ENCODE results near the gene AMPH.
"Not testable (repeated sequence)": the region's sequence is repeated elsewhere in the genome, so short reads cannot be mapped to it uniquely, and the experiment has no call there.

AMPH gene

GRCh38 chr7:38628630-38629385 is 2.4 kb downstream of the AMPH start:
- no peak for DNase-seq (ENCODE audit: low spot score)

DNA sequence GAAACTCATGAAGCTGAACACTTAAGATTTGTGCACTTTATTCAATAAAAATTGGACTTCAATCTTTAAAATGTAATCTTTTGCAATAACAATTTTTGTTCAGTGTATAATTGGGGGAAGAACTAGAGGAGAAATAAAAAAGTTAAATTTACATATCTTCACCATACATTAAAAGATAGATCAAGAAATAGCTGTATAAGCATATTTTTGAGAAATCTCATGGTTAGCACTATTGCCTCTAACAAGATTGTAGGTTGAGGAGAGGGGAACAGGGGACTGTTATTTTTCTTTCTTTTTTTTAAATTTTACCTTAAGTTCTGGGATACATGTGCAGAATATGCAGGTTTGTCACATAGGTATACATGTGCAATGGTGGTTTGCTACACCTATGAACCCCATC is 5.3 kb downstream of the AMPH start:
- DNase-seq (ENCODE audit: low spot score): no peak

DNA sequence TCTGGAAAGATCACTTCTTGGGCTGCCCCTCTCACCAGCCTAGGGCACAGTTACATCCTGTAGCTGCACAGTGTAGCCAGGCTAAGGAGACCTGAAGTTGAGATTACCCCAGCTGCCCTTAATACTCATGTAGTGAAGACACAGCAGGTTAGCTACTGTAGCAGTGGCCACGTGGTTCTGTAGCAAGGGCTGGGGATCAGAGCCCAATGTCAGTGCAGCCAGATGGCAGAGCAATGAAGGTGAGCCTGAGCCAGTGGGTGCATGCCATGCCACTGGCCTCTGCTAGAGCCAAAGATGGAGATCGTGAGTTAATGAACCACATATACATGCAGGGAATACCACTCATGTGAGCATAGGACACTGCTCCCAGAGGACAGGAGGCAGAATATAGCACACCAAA is 15.5 kb downstream of the AMPH start:
- no peak for DNase-seq (ENCODE audit: low spot score)

DNA sequence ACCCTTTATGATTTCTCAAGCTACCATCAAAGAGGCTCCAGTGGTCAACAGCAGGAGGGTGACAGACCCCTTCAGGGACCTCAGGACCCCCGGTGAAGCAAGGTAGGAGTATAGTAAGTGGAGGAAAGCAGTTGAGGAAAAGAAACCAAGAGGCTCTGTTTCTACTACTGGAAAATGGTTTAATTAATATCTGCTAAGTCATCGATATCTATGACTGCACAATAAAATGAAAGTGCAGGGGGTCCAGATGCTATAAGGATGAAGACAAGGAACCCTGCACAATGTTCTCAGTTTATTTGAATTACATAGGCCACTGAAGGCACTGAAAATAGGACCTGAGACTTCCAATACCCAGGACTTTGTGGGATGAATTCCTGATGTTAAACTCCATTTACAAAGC is 23.7 kb downstream of the AMPH start:
- DNase-seq (ENCODE audit: low spot score): no peak

DNA sequence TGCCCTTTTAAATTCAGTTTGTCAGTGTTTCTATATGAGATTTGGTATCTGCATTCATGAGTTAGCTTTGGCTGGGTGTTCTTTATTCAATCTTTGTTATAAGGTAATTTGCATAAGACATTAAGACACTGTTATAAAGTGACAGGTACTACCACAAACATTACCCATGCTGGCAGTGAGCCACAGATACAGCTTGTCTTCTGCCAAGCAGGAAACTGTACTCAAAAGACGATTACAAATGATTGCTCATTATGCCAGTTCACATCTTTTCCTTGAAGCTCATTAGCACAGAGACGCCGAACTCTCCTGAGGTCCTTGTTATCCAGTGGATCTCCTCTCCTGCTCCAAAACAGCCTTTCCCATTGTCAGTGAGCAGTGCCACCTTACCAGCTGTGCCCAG is 30.4 kb downstream of the AMPH start:
- DNase-seq (ENCODE audit: low spot score): peak; percentile 58

DNA sequence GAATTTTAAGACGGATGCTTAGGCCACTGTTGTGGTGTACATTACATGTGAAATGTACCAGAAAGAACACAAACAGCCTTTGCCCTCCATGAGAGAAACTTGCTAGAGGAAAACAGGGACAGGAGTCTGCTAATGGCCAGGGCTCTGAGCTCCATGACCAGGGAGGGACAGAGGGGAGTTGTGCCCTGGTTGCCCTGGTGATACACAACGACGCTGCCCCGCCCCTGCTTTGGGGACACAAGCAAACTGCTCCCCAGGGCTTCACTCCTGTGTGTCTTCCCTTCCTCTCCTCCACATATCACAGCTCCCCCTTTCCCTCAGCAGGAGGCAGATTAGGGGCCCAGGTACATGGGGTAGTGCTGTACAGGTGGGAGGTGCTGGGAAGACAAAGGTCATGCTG is 36.2 kb downstream of the AMPH start:
- DNase-seq (ENCODE audit: low spot score): no peak

DNA sequence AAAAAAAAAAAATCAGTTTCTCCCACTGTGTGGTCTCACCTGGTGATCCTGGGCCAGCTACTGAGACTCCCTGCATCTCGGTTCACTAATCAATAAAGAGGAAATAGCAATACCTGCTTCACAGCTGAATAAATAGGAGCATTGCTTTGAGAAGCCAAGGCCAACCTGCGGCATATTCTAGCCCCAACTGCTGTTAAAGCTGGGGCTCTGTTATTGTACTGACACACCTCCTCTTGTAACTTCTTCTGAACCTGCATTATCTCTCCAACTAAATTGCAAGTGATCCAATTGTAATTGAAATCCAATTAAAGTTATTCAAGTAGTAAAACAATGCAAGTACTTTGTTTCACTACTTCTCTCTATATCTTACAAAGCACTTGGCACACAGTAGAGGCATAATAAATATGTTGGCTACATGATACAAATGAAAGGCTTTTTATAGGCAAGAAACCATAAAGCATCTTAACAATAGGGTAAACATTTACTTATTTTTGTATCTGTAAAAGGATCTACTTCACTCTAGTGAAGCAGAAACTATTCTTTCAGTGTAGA is 38.4 kb downstream of the AMPH start:
- DNase-seq (ENCODE audit: low spot score): no peak

DNA sequence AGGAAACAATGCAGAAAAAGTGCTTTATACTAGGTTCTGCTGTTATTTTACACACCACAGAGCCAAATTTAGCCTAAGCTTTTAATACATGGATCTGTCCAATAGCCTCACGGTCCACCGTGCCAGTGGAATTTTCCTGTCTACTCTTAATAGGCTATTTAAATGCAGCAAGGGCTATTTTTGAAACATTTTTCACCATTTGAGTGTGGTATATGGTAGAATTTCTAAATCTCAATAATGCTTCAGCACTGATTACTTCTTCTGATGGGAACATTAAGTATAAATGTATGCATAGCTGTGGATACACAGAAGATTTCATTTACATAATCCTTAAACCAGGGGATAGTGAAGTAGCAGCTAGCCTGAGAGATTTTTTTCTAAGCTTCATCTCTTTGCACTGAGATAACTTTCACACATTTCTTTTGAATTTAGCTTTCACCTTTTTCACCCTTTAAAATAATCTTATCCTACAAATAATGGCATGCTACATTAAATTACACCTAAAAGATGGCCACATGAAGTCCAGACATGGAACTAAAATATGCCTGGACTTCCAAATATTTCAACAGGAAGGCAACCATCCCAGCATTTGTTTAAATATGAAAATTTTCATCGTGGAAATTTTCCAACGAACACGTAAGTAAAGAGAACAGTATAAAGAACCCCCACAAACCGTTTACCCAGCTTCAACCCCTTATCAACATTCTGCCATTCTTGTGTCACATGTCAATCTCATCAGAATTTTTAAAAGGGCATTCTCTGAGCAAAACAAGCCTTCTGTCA is 45.4 kb downstream of the AMPH start:
- peak; percentile 16 for DNase-seq (ENCODE audit: low spot score)

- DNase-seq (ENCODE audit: low spot score): peak; percentile 94
Observed at GRCh38 chr7:38584443-38585210, 46.5 kb downstream of the AMPH start.

GRCh38 chr7:38580485-38580884 is 50.7 kb downstream of the AMPH start:
- DNase-seq (ENCODE audit: low spot score): no peak

DNA sequence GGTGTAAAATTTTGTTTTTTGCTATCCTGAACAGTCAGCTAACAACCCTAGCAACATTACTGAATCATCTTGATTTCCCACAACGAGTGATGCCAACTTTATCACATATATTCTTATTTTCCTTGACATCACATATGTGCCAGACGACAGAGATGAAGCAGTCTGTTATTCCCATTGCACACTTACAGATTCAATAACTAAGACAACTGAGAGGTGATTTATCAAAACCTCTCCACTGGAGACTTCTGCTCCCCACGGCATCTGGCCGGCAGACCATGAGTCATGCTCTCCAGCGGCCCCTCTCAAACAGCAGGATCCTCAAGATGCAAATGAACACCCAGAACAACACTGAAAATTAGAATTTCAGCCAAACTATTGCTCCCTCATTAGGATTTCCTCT is 57.1 kb downstream of the AMPH start:
- DNase-seq (ENCODE audit: low spot score): no peak

DNA sequence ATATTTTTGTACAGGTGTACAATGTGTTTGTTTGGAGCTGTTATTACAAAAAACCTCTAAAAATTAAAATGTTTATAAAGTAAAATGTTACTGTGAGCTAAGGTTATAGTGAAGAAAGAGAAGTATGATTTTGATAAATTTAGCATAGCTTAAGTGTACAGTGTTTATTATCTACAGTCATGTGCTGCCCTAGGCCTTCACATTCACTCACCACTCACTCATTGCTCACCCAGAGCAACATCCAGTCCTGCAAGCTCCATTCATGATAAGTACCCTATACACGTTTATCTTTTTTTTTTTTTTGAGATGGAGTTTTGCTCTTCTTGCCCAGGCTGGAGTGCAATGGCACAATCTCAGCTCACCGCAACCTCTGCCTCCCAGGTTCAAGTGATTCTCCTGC is 59.6 kb downstream of the AMPH start:
- not testable (repeated sequence) for DNase-seq (ENCODE audit: low spot score)

GRCh38 chr7:38568497-38568896 is 62.7 kb downstream of the AMPH start:
- DNase-seq (ENCODE audit: low spot score): no peak

- no peak for DNase-seq (ENCODE audit: low spot score)
Observed at GRCh38 chr7:38565289-38565688, 65.9 kb downstream of the AMPH start.

DNA sequence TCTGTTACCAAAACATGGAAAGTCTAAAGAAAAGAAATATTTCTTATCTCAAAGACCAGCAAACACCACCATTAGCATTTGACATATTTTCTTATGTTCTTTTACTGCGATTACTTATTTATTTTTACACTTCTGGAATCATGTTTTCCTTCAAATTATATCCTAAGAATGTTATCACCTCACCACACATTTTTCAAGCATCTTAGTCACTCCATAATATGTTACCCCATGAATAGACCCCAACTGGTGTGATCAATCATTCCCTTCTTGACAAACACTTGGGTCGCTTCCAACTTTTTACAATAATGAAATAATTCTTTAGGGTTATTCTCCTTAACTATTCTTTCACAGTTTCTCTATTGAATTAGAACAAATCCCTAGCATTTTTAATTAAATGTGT is 67.4 kb downstream of the AMPH start:
- DNase-seq (ENCODE audit: low spot score): no peak

DNA sequence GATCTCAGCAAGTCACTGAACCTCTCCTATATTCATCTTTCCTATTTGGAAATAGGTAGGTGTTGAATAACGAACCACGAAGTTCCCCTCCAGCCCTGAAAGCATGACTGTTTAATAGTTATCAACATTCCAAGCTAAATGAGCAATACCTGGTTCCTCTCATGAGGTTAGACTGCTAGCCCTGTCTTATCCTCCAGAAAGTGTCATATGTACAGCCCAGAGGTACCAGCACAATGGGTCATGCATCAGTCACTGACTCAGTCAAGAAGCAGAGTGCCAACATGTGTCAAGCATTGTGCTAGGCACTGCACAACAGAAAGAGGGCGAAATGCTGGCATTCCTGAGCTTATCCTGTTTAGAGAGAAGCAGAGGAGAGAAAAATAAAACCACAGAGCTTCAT is 70.0 kb downstream of the AMPH start:
- DNase-seq (ENCODE audit: low spot score): peak; percentile 88

DNA sequence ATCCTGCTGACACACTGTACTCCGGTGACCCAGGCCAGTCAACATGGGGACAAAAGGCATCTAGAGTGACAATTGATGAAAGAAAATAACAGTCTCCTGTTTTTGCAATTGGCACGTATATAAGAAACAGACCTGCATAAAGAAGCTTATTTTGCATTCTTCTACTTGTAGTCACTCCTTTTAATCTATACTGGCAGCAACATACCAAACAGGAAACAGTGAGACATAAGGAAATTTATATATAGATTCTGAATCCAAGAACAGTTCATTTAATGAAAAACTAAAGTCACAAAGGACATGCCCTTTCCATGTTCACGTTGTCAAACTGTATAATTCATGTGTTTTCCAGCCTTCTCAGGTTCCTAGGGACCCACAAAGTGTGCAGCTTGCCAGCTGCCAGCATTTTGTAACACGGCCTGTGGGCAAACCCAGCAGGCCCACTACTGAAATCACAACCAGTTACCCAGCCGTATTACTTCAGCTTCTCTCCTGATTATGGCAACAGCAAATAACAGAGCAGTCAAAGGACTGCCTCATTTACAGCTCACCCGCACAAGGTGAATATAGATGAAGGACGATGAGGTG is 72.3 kb downstream of the AMPH start:
- DNase-seq (ENCODE audit: low spot score): no peak

DNA sequence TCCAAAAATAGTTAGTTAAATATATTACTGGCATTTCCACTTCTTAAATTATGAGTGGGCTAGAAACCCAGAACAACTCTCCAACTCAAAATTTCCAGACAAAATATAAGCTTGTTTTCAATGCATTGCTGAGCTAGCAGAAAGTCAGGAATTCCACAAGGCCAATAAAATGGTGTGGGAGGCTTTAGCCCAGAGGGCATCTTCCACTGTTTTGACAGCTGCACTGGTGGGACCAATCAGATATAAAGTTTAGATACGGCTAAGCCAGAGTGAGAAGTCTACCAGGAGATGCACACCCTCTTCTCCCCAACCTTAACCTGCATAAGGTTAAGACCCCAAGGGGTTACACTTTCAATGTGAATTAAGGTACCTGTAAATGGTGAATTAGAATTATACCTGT is 76.6 kb downstream of the AMPH start:
- no peak for DNase-seq (ENCODE audit: low spot score)

DNA sequence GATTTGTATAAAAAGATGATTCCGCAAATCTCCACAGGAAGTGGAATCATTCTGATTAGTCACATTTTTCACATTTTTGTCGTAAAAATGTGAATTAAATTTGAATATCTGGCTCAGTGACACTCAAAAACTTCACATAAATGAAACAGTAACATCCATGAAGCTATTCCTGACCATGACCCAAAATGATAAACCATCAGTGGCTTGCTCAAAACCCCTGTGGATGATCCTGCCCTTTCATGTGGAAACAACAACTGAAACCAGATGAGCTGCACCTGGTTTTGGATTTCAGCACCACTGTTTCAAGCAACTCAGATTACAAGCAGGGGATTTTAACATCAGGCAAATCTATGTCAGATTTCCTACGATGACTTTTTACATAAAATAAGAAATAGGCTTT is 80.3 kb downstream of the AMPH start:
- DNase-seq (ENCODE audit: low spot score): no peak

DNA sequence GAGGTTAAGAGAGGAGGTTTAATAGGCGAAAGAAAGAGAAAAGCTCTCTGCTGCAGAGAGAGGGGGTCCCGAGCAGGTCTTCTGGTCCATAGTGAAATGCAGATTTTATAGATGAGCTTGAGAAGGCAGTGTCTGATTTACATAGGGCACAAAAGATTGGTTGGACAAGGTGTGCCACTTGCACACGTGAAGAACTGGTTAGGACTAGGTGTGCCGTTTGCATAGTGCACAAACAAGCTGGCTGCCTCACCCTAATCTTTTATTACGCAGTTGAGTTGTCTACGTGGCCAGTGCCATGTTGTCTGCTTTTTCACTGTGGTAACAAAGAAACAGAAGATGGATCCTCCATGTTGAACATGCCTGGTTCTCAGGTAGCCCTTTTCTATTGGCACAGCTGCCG is 82.6 kb downstream of the AMPH start:
- DNase-seq (ENCODE audit: low spot score): no peak

GRCh38 chr7:38546763-38547162 is 84.4 kb downstream of the AMPH start:
- DNase-seq (ENCODE audit: low spot score): no peak

- DNase-seq (ENCODE audit: low spot score): no peak
Observed at GRCh38 chr7:38545977-38546376, 85.2 kb downstream of the AMPH start.
